Measurements from ENCODE around the gene KIF23.
A peak's percentile ranks its signal among the peaks of the same experiment; 100 is the strongest.

Gene KIF23

GRCh38 chr15:69457304-69458280 lies 43.4 kb downstream of the KIF23 start:
- no peaks in the 10 kb centered on the region for H3K27me3 ChIP-seq (replicated peaks; ENCODE audit: control insufficient read depth, insufficient read depth, low read length)
- peaks cover 37% of the 10 kb centered on the region for H3K36me3 ChIP-seq (ENCODE audit: control insufficient read depth, insufficient read depth, low read length, severe bottlenecking)
- no peak overlapping the region for H3K4me3 ChIP-seq (ENCODE audit: low read length)
- H3K4me1 ChIP-seq (ENCODE audit: control insufficient read depth, insufficient read depth, low read length), result peaks cover 37% of the 10 kb centered on the region
- no peak overlapping the region for H3K9ac ChIP-seq (ENCODE audit: low read length)
- DNase-seq (ENCODE audit: low read depth), result no peak
- H3K9me3 ChIP-seq (ENCODE audit: control insufficient read depth, low read length), result no peaks in the 10 kb centered on the region

GRCh38 chr15:69459066-69459465 lies 44.9 kb downstream of the KIF23 start:
- Histone ChIP-seq H3K27me3 (replicated peaks; ENCODE audit: control insufficient read depth, insufficient read depth, low read length) (no peaks in the 10 kb centered on the region), H3K36me3 (ENCODE audit: control insufficient read depth, insufficient read depth, low read length, severe bottlenecking) (peaks cover 34% of the 10 kb centered on the region), H3K9ac (ENCODE audit: low read length) (peak overlapping the region; percentile 20), H3K4me1 (ENCODE audit: control insufficient read depth, insufficient read depth, low read length) (peaks cover 46% of the 10 kb centered on the region), H3K4me3 (ENCODE audit: low read length) (no peak overlapping the region), H3K9me3 (ENCODE audit: control insufficient read depth, low read length) (no peaks in the 10 kb centered on the region)
- no peak for DNase-seq (ENCODE audit: low read depth)

- DNase-seq (ENCODE audit: low read depth), result no peak
- Histone ChIP-seq H3K4me3 (ENCODE audit: low read length) (no peak overlapping the region), H3K9me3 (ENCODE audit: control insufficient read depth, low read length) (no peaks in the 10 kb centered on the region), H3K9ac (ENCODE audit: low read length) (no peak overlapping the region), H3K4me1 (ENCODE audit: control insufficient read depth, insufficient read depth, low read length) (peaks cover 31% of the 10 kb centered on the region), H3K36me3 (ENCODE audit: control insufficient read depth, insufficient read depth, low read length, severe bottlenecking) (peaks cover 20% of the 10 kb centered on the region), H3K27me3 (replicated peaks; ENCODE audit: control insufficient read depth, insufficient read depth, low read length) (no peaks in the 10 kb centered on the region)
These were observed 46.3 kb downstream of the KIF23 start for GRCh38 chr15:69460481-69460880.

- DNase-seq (ENCODE audit: low read depth), result no peak
- peaks cover 5% of the 10 kb centered on the region for H3K36me3 ChIP-seq (ENCODE audit: control insufficient read depth, insufficient read depth, low read length, severe bottlenecking)
- no peaks in the 10 kb centered on the region for H3K9me3 ChIP-seq (ENCODE audit: control insufficient read depth, low read length)
- no peaks in the 10 kb centered on the region for H3K27me3 ChIP-seq (replicated peaks; ENCODE audit: control insufficient read depth, insufficient read depth, low read length)
- peak overlapping the region; percentile 93 for H3K9ac ChIP-seq (ENCODE audit: low read length)
- peak overlapping the region; percentile 83 for H3K4me3 ChIP-seq (ENCODE audit: low read length)
- peaks cover 25% of the 10 kb centered on the region for H3K4me1 ChIP-seq (ENCODE audit: control insufficient read depth, insufficient read depth, low read length)
These were observed 47.9 kb downstream of the KIF23 start for GRCh38 chr15:69462030-69462492.

- Histone ChIP-seq H3K9me3 (ENCODE audit: control insufficient read depth, low read length) (no peaks in the 10 kb centered on the region), H3K4me3 (ENCODE audit: low read length) (peak overlapping the region; percentile 83), H3K4me1 (ENCODE audit: control insufficient read depth, insufficient read depth, low read length) (peaks cover 25% of the 10 kb centered on the region), H3K27me3 (replicated peaks; ENCODE audit: control insufficient read depth, insufficient read depth, low read length) (no peaks in the 10 kb centered on the region), H3K36me3 (ENCODE audit: control insufficient read depth, insufficient read depth, low read length, severe bottlenecking) (no peaks in the 10 kb centered on the region), H3K9ac (ENCODE audit: low read length) (peak overlapping the region; percentile 93)
- peak; percentile 99 for DNase-seq (ENCODE audit: low read depth)
These were observed 48.5 kb downstream of the KIF23 start for GRCh38 chr15:69462493-69463181.

GRCh38 chr15:69463182-69463756 lies 49.1 kb downstream of the KIF23 start:
- peak overlapping the region; percentile 93 for H3K9ac ChIP-seq (ENCODE audit: low read length)
- no peaks in the 10 kb centered on the region for H3K9me3 ChIP-seq (ENCODE audit: control insufficient read depth, low read length)
- peaks cover 25% of the 10 kb centered on the region for H3K4me1 ChIP-seq (ENCODE audit: control insufficient read depth, insufficient read depth, low read length)
- peak; percentile 33 for DNase-seq (ENCODE audit: low read depth)
- no peaks in the 10 kb centered on the region for H3K36me3 ChIP-seq (ENCODE audit: control insufficient read depth, insufficient read depth, low read length, severe bottlenecking)
- H3K27me3 ChIP-seq (replicated peaks; ENCODE audit: control insufficient read depth, insufficient read depth, low read length), result no peaks in the 10 kb centered on the region
- peak overlapping the region; percentile 83 for H3K4me3 ChIP-seq (ENCODE audit: low read length)

GRCh38 chr15:69465253-69465652 lies 51.1 kb downstream of the KIF23 start:
- H3K4me3 ChIP-seq (ENCODE audit: low read length), result no peak overlapping the region
- DNase-seq (ENCODE audit: low read depth), result no peak
- peaks cover 14% of the 10 kb centered on the region for H3K4me1 ChIP-seq (ENCODE audit: control insufficient read depth, insufficient read depth, low read length)
- H3K9ac ChIP-seq (ENCODE audit: low read length), result no peak overlapping the region
- no peaks in the 10 kb centered on the region for H3K36me3 ChIP-seq (ENCODE audit: control insufficient read depth, insufficient read depth, low read length, severe bottlenecking)
- H3K9me3 ChIP-seq (ENCODE audit: control insufficient read depth, low read length), result no peaks in the 10 kb centered on the region
- H3K27me3 ChIP-seq (replicated peaks; ENCODE audit: control insufficient read depth, insufficient read depth, low read length), result peaks cover 4% of the 10 kb centered on the region

- no peak overlapping the region for H3K9ac ChIP-seq (ENCODE audit: low read length)
- no peaks in the 10 kb centered on the region for H3K36me3 ChIP-seq (ENCODE audit: control insufficient read depth, insufficient read depth, low read length, severe bottlenecking)
- H3K4me3 ChIP-seq (ENCODE audit: low read length), result no peak overlapping the region
- H3K9me3 ChIP-seq (ENCODE audit: control insufficient read depth, low read length), result no peaks in the 10 kb centered on the region
- H3K27me3 ChIP-seq (replicated peaks; ENCODE audit: control insufficient read depth, insufficient read depth, low read length), result peaks cover 4% of the 10 kb centered on the region
- peaks cover 14% of the 10 kb centered on the region for H3K4me1 ChIP-seq (ENCODE audit: control insufficient read depth, insufficient read depth, low read length)
- no peak for DNase-seq (ENCODE audit: low read depth)
These were observed 52.6 kb downstream of the KIF23 start for GRCh38 chr15:69466733-69467132.

GRCh38 chr15:69467636-69468035 lies 53.5 kb downstream of the KIF23 start:
- Histone ChIP-seq H3K27me3 (replicated peaks; ENCODE audit: control insufficient read depth, insufficient read depth, low read length) (peaks cover 4% of the 10 kb centered on the region), H3K4me1 (ENCODE audit: control insufficient read depth, insufficient read depth, low read length) (peaks cover 9% of the 10 kb centered on the region), H3K9ac (ENCODE audit: low read length) (no peak overlapping the region), H3K9me3 (ENCODE audit: control insufficient read depth, low read length) (no peaks in the 10 kb centered on the region), H3K36me3 (ENCODE audit: control insufficient read depth, insufficient read depth, low read length, severe bottlenecking) (no peaks in the 10 kb centered on the region), H3K4me3 (ENCODE audit: low read length) (no peak overlapping the region)
- no peak for DNase-seq (ENCODE audit: low read depth)

GRCh38 chr15:69468241-69469121 lies 54.3 kb downstream of the KIF23 start:
- peaks cover 3% of the 10 kb centered on the region for H3K4me1 ChIP-seq (ENCODE audit: control insufficient read depth, insufficient read depth, low read length)
- H3K9me3 ChIP-seq (ENCODE audit: control insufficient read depth, low read length), result no peaks in the 10 kb centered on the region
- no peak for DNase-seq (ENCODE audit: low read depth)
- H3K4me3 ChIP-seq (ENCODE audit: low read length), result no peak overlapping the region
- H3K36me3 ChIP-seq (ENCODE audit: control insufficient read depth, insufficient read depth, low read length, severe bottlenecking), result no peaks in the 10 kb centered on the region
- peaks cover 4% of the 10 kb centered on the region for H3K27me3 ChIP-seq (replicated peaks; ENCODE audit: control insufficient read depth, insufficient read depth, low read length)
- no peak overlapping the region for H3K9ac ChIP-seq (ENCODE audit: low read length)
